Thoracic aorta (tissue), 2 donors: ENCODE data around the gene TNNI2. TPM values are rescaled to one million over a fixed set of nuclear protein-coding genes. Genes with fewer than 3 reads are reported as not detected.

Experiments used
- ATAC-seq: fragments of 150-250 bp; one replicate; pipeline ENCODE4 v1.8.0; 2017; ENCODE audit warnings: low read depth; ENCODE audit not compliant: insufficient number of reproducible peaks, low FRiP score
- DNase-seq: peaks from one replicate; pipeline ENCODE4 v3.0.0-alpha.2; 2020; ENCODE audit warnings: low spot score
- H3K27ac ChIP-seq, 2 donors: fragments of 200-600 bp; sonication (generic); 1 replicate in 1 of 2; 2 replicates in 1 of 2; pipeline ENCODE4 v1.5.1; 2016; ENCODE audit warnings: mild to moderate bottlenecking in 2 of 2, moderate library complexity in 2 of 2
- H3K27me3 ChIP-seq: fragments of 200-600 bp; sonication (generic); replicated peaks from 2 replicates; pipeline ENCODE4 v1.6.0; 2016; ENCODE audit warnings: mild to moderate bottlenecking; ENCODE audit not compliant: insufficient read depth
- H3K36me3 ChIP-seq: fragments of 200-600 bp; sonication (generic); one replicate; pipeline ENCODE4 v1.5.1; 2016
- H3K4me1 ChIP-seq, 2 donors: fragments of 200-600 bp; sonication (generic); 1 replicate in 1 of 2; 2 replicates in 1 of 2; pipeline versions ENCODE4 v1.5.1 to v1.6.0; 2016; ENCODE audit warnings: low read depth in 2 of 2, mild to moderate bottlenecking in 1 of 2; ENCODE audit not compliant: control insufficient read depth in 1 of 2
- H3K4me3 ChIP-seq: fragments of 200-600 bp; sonication (generic); 2 replicates; pipeline ENCODE4 v1.5.1; 2016; ENCODE audit warnings: mild to moderate bottlenecking
- H3K9me3 ChIP-seq: fragments of 200-600 bp; sonication (generic); 2 replicates; pipeline ENCODE4 v1.5.1; 2016
- CTCF ChIP-seq: fragments of 200-600 bp; sonication (generic); IDR thresholded peaks from one replicate; pipeline ENCODE4 v1.5.1; 2019; ENCODE audit warnings: antibody characterized with exemption
- total RNA-seq, 2 donors: library from RNA; depleted of rRNA; stranded (reverse); fragments of >200 nt; gene quantifications; one replicate each; pipeline versions ENCODE4 v1.1.0 to v1.2.3, GENCODE V29; 2016

The TNNI2 gene
- total RNA-seq, 2 donors from 2014 or later, result not detected

GRCh38 chr11:1821562-1821961 is 17.2 kb upstream of the TNNI2 start:
- H3K4me1 ChIP-seq, result peaks cover 31 to 70% of the 10 kb centered on the region in 2 donors
- no peaks in the 10 kb centered on the region for H3K27me3 ChIP-seq
- ATAC-seq, result no peak
- H3K4me3 ChIP-seq, result no peak overlapping the region
- H3K9me3 ChIP-seq, result no peaks in the 10 kb centered on the region
- no peaks in the 10 kb centered on the region for H3K36me3 ChIP-seq
- peak overlapping the region in 1 of 2 donors; percentile 36 for H3K27ac ChIP-seq
- DNase-seq, result no peak
- no peak for TF ChIP-seq CTCF

- H3K9me3 ChIP-seq, result no peaks in the 10 kb centered on the region
- no peak for TF ChIP-seq CTCF
- H3K36me3 ChIP-seq, result no peaks in the 10 kb centered on the region
- H3K27me3 ChIP-seq, result no peaks in the 10 kb centered on the region
- DNase-seq (no peak), ATAC-seq (no peak)
- H3K4me3 ChIP-seq, result no peak overlapping the region
- H3K4me1 ChIP-seq, result peaks cover 32 to 73% of the 10 kb centered on the region in 2 donors
- peak overlapping the region in 1 of 2 donors; percentile 0 for H3K27ac ChIP-seq
These were observed 16.0 kb upstream of the TNNI2 start for GRCh38 chr11:1822648-1823375.

- Histone ChIP-seq H3K9me3 (no peaks in the 10 kb centered on the region), H3K27me3 (no peaks in the 10 kb centered on the region), H3K36me3 (no peaks in the 10 kb centered on the region), H3K27ac (peak overlapping the region in 1 of 2 donors; percentile 0), H3K4me3 (no peak overlapping the region), H3K4me1 (peaks cover 39 to 80% of the 10 kb centered on the region in 2 donors)
- ATAC-seq (no peak), DNase-seq (no peak)
- TF ChIP-seq CTCF, result no peak
These were observed 15.2 kb upstream of the TNNI2 start for GRCh38 chr11:1823376-1824220.

- DNase-seq, result no peak
- Histone ChIP-seq H3K4me1 (peaks cover 43 to 89% of the 10 kb centered on the region in 2 donors), H3K9me3 (no peaks in the 10 kb centered on the region), H3K27me3 (no peaks in the 10 kb centered on the region), H3K4me3 (no peak overlapping the region), H3K27ac (peak overlapping the region; percentile 95 to 97), H3K36me3 (no peaks in the 10 kb centered on the region)
- no peak for TF ChIP-seq CTCF
- no peak for ATAC-seq
These were observed 14.4 kb upstream of the TNNI2 start for GRCh38 chr11:1824221-1825038.
